NCI-H345 treated with DMSO at 0.1 percent for 48 hours (cell line): ENCODE data around the gene LUC7L3.

ENCODE experiments used
- DNase-seq: peaks from one replicate; lab custom pipeline; 2025; ENCODE audit not compliant: unreplicated experiment; lab: John Stamatoyannopoulos, UW

LUC7L3 gene

DNA sequence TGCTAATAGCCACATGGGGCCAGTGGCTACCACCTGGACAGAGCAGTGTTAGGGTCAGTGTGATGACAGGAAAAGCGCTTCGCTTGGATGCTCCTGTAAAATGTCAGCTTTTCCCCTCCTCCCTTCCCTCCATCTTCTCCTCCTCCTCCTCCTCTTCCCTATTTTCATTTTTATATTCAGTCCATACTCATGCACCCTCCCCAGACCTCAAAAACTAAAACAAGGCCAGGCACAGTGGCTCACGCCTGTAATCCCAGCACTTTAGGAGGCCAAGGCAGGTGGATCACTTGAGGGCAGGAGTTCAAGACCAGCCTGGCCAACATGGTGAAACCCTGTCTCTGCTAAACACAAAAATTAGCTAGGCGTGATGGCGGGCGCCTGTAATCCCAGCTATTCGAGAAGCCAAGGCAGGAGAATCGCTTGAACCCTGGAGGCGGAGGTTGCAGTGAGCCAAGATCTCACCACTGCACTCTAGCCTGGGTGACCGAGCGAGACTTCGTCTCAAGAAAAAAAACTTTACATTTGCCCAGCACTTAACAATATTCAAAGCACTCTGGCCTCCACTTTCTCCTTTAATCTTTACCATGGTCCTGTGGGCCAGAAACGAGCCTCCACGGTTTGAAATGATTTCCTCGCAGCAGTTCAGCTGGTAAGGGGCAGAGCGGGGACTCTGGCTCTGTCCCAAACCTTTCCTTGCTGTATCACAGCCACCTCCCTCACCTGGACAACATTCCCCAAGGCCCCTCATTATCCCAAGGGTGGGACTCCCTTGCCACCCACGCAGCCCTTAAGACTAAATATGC, 33.5 kb upstream of the LUC7L3 start:
- no peak for DNase-seq

DNA sequence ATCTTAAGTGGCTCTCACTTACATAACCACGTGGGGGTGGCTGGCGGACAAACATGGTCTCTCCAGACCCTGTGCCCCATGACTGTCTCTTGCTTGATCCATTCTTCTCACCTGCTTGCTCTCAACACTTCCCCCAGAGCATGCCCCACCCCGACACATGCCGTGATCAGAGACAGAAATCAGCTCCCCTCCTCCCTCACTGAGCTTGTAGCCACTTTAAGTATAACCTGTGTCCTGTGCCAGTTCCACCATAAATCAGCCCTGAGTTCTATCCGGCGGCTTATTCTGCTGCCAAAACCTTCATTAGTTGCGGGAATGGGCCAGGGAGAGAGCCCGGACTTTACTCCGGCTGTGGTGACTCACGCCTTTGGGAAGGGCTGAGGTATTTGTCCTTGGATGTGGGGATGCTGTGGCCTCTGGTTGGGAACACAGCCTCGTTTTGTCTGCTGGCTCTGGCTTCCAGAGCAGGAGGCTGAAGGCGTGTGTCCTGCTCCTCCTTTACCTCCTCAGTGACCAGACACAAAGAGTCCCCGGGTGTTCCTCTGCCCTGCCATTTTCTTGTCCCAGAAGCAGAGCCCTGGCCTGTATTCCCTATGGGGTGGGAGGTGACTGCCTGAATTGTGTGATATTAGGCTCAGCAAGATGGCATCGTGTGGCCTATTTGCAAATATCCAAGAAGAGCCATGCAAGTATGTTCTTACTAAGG, 32.8 kb upstream of the LUC7L3 start:
- no peak for DNase-seq

DNA sequence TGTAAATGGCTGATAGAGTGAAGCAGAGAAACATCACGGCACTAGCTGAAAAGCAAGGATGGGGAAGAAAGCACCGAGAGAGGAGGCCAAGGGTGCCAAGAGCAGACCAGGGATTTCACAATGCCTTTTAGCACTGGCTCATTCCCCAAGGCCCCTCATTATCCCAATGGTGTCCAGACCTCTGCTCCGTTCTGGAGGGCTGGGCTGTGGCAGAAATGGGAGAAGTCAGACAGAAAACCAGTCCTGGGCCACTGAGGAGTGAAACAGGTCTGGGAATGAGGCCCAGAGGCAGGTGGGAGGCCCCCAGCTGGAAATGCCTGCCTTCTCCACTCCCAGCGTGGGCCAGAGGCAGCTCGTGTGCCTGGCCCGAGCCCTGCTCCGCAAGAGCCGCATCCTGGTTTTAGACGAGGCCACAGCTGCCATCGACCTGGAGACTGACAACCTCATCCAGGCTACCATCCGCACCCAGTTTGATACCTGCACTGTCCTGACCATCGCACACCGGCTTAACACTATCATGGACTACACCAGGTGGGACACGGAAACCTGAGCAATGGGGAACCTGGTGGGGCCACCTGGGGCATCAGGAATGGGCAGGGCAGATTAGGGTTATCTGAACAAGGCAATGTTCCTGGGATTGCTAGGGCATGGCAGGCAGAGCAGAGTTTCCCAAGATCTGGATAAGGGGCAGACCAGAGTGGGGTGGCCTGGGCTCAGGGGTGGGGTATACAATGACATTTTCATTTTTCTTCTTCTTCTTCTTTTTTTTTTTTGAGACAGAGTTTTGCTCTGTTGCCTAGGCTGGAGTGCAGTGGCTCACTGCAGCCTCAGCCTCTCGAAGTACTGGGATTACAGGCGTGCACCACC, 32.0 kb upstream of the LUC7L3 start:
- DNase-seq: no peak

DNA sequence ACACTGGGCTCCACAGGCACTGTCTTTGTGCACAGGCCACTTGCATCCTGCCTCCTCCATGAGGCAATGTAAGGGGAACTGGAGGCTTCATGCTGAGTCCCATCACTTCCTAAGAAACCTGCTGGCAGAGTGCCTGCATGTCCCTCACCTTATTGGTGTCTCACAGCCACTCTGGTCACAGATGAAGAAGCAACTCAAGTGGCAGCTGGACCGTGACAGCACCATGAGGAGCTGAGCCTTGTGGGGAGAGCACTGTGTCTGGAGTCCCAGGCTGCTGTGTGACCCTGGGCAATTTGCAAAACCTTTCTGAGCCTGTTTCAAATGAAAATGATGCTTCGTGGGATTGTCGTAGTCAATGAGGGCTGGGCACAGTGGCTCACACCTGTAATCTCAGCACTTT, 31.2 kb upstream of the LUC7L3 start:
- no peak for DNase-seq

DNA sequence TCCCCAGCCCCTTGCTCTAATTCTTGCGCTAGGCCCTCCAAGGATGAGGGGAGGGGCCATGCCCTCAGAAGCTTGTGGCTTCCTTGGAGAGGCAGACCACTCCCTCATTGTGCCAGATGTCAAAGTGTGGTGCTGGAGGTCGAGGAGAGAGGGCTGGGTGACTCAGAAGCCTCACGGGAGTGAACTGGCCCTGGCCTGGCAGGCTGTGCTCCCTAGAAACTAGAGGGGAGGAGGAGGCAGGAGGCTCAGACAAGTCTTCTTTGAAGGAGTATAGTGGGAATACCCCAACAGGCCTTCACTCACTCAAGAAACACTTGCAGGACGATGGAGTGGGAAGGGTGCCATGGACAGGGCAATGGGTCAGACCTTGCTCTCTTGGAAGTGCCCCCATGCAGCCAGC, 30.2 kb upstream of the LUC7L3 start:
- no peak for DNase-seq

DNA sequence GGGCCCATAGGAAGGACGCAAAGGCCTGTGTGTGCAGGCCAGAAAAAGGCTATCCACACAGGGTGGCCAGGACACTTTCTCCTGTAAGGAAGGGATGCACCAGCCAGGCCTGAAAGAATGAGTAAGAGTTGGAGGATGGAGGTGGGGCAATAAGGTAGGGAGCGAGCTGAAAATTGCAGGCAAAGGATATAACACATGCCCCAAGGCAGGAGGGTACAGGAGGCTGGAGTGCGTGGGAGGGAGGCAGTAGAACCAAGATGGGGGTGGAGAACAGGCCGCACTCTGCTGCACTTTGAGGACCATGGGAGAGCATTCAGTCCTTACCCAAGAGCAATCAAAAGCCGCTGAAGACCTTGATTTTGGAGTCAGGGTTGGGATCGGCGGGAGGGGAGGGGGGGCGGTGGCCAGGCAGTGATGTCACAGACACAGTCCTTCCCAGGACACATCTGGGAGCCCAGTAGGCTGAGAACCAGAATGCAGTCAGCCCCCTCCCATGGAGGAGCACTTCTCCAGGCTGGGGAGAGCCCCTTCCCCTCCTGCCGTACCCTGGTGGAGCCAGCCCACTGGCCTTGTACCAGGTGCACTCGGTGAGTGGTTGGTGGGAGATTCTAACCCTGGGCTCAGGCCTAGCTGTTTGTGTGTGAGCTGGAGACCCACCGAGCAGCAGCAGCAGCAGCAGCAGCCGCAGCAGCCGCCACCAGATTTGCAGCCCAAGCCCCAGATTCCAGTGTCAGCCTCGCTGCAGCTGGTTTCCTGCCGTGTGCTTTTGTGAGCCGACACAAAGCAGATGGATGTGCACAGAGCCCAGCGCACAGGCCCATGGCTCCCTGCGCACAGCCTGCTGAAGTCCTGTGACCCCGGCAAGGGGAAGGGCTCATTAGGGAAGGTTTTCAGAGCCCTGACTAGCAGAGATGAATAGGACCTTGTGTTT, 29.2 kb upstream of the LUC7L3 start:
- no peak for DNase-seq

DNA sequence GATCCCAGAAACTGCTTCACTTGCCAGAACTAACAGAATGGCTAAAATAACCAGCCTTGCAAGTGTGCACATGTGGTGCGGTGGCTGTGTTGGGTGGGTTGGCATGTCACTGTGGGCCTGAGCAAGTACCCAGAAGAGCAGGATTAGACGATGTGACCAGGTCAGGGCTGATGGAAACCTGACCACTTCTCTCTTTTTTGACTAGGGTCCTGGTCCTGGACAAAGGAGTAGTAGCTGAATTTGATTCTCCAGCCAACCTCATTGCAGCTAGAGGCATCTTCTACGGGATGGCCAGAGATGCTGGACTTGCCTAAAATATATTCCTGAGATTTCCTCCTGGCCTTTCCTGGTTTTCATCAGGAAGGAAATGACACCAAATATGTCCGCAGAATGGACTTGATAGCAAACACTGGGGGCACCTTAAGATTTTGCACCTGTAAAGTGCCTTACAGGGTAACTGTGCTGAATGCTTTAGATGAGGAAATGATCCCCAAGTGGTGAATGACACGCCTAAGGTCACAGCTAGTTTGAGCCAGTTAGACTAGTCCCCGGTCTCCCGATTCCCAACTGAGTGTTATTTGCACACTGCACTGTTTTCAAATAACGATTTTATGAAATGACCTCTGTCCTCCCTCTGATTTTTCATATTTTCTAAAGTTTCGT, 28.4 kb upstream of the LUC7L3 start:
- DNase-seq: no peak

DNA sequence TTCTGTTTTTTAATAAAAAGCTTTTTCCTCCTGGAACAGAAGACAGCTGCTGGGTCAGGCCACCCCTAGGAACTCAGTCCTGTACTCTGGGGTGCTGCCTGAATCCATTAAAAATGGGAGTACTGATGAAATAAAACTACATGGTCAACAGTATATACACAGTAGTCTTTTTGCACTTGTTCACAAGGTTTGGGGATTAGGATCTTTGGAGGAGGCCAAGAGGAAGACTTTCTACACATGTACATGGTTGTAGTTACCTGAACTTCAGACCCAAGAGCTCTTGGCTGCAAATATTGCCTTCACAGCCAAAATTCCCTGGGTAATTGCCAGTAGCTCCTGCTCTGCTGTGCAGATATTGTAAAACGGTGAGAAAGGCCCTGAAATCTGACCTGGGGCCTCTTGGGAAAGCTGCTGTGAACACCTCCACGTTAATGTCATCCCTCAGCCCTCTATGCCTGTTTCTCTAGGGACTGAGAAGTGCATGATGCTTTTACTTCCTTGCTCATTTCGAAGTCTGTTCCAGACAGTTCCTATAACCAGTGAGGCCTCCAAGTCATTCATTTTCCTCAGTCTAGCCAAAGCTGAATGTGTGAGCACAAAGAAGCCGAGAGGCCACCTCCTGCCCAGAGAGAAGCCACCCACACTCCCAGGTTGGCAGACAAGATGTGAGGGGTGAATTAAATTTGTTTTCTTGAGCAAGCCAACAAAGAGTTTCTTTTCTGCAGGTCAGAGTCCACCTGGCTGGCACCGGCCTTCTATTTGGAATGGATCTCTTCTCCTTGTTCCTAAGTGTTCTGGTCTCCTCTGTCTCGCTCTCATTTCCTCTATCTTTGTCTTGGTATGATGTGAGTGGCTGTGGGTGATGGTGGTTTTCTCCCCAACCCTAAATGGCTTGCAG, 27.6 kb upstream of the LUC7L3 start:
- DNase-seq: no peak

DNA sequence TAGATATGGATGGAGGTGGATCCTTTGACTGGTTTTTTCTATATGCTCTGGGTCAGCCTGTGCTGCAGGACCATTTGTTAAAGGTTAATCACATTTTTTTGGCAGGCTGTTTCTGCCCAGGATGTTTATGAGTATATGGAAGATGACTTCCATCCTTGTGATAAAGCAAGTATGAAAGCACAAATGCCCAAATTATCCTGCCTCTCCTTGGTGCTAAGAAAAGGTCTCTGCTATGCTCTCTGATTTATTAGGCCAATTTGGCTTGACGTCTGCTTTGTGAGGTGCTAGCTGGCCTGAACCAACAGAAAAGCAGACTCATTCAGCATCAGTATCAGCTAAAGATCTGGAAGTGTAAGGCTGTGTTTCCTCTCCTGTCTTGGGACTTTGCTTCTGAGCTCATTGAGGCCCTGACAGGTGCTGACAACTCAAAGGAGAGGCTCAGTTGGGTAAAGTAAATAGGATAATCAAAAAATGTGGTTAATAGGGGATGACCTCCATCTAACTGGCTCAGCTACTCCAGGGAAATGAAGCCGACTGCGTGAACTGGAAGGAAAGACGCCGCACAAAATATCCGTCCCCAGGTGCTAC, 26.9 kb upstream of the LUC7L3 start:
- DNase-seq: no peak

DNA sequence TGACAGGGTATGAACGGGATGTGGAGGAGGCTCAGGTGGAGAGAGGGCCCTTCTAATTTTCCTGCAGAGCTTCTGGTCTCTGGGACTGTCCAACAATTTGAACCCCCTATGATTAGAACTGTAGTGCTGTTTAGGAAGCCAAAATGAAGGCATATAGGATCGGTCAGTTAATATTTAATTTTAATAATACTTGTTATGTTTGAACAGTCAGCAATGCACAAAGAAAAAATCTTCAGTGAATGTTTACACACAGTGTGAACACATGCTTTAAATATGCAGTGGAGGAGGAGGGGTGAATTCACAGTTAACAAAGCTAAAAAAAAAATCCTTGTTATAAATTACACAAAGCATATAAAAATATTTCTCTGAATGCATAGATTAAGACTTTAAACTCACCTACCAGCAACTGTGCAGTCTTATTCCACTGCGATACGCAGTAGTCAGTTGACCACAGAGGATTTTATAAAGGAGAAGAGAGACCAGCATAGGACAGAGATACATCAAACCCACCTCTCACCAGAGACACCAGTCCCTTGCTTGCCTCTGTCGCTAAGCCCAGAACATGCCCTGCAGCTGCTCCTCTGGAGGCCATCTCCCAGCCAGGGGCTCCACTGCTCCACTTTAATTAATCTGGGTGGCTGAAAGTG, 26.2 kb upstream of the LUC7L3 start:
- no peak for DNase-seq

DNA sequence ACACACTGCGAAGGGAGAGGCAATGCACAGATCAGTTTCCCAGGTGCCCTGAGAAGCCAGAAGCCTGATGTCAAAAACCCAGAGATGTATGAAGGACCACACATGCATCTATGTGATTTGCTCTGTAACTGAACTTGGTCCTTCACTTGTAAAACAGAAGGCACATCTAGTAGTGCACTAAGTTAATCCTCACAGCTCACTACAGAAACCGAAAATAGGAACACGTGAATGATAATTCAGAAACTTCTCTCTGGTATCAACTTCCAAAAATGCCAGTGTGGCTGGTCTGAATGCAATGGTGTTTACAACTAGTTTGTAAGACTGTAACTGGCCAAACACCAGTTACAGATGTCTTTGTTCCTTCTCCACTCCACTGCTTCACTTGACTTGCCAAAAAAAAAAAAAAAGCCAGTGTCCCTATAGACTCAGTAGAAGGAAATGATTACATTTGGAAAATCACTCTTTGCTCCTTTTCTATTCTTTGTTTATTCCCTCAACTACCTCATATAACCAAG, 23.0 kb upstream of the LUC7L3 start:
- DNase-seq: no peak

DNA sequence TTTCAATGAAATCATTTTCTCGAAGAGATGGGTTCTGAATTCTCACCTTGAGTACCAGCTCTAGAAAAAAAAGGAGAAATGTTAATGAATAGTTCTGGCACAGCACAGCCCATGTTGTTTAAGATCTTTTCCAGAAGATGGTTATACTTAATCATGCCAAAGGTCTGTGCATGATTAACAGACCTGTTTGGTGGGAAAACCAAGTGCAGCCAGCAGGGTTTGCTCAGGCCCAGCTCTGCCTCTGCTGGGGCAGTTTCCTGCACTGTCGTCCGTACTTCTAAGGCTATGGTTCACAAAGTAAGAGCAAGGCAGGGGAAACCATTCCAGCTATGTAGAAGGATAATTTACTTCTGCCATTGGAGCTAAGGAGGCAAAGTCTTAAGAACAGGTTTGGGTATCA, 22.3 kb upstream of the LUC7L3 start:
- no peak for DNase-seq

DNA sequence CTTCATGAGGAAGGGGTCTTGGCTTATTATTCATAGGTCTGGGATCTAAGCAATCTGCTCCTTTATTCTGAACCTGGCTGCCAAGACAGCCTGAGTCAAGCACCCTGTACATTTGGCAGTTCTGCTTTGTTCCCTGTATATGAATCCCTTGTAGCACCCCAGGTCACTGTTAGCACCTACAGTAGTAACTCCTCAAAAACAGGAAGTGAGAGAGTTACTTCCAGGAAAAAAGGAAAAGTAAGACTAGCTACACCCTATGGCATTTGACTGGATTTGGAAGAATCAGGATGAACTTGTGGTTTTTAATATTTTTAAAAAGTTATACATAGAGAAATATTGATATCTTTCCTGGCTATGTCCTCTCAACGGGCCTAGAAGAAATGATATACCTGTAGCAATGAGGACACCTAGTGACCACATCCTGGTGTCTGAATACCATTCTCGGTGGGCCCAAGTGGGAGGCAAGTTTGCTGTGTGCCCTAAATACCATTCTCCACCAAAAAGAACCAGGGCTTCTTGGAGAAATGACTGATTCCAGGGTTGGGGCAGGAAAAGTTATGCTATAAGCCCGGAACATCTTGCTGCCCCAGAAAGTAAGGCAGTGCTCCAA, 21.6 kb upstream of the LUC7L3 start:
- no peak for DNase-seq

DNA sequence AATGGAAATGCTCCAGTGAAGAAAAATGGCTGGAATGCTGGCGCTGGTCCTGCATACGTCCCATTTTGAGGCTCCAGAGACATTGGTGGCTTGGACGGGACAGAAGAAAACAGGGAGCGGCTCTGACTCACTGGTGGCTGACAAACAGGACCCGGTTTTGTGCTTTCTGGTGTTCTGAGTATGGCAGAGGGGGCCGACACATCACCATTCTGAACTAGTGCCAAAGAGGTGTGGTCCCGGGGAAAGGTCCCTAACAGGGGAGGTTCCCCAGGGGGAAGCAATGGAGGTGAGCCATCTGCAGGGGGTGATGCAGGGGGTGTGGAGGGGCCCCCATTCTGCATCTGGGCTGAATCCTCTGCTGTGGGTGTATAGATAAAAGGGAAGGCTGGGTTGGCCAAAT, 20.0 kb upstream of the LUC7L3 start:
- DNase-seq: no peak

DNA sequence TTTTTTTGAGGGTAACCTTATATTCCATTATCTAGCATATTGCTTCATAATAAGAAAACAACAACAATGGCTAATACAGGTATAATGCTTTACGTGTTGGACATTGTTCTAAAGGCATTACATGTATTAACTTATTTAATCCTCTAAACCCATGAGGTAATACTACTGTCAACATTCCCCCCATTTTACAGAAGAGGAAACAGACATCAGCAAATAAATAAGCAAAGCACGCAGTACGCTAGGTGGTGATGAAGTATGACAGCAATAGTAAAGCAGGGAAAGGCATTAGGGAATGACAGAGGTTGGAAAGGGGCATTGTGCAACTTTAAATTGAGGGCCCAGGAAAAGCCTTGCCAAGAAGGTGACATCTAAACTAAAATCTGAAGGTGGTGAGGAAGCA, 16.2 kb upstream of the LUC7L3 start:
- no peak for DNase-seq

DNA sequence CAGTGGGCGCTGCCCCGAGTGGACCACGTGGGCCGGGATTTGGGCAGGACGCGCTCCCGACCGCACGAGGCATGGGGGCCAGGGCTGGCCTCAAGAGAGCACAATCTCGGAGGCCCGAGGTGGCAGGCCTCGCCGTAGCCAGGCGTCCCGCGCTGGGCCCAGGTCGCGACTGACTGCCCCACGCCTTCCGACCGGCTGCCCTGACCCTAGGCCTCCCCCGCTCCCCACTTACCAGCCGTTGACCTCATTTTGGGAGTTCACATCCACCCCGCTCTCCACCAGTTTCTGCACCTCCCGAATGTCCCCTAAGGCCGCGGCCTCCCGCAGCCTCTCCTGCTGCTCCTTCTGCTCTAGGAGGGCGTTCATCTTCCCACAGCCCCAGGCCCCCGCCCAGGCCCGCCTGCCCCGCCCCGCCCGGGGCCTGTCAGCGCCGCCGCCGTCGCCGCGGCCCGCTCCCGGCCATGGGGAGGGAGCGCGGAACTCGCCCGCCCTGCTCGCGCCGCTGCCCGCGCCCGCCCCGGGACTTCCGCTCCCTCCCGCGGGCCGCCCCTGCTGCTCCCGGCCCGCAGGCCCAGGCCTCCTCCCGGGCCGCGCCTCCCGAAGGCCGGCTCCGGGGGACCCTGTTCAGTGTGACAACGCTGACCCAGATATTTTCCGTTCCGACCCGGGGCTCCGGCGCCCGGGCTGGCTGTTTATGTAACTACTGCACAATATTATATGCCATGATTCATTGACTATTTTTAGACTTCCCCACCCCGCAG, 11.9 kb upstream of the LUC7L3 start, which contains the start of gene ANKRD40:
ANKRD40 (minus strand) TSS at position 626 of the 761 bp plus-strand sequence; CDS start at position 366, 260 bp downstream.
- peak; percentile 68 for DNase-seq
